Astrocyte (in vitro differentiated cells and primary cell): Measurements from ENCODE around the gene HDAC11. TPM values are rescaled to one million over a fixed set of nuclear protein-coding genes. Genes with fewer than 3 reads are reported as not detected.

Experiments used
- DNase-seq: peaks from one replicate; pipeline ENCODE4 v3.0.0-alpha.2; 2010; ENCODE audit warnings: low read depth
- FAIRE-seq: peaks from 2 replicates; lab custom pipeline; 2011; peaks lifted over from hg19 to GRCh38; lab: Jason Lieb, UNC
- H2AFZ ChIP-seq: 2 replicates; pipeline ENCODE4 v1.6.0; 2012; ENCODE audit warnings: low read depth, low read length, inconsistent platforms
- H3K27ac ChIP-seq: 2 replicates; pipeline ENCODE4 v1.5.1; 2011; ENCODE audit warnings: low read depth, low read length, inconsistent platforms
- H3K27me3 ChIP-seq: 2 replicates; pipeline ENCODE4 v1.6.0; 2011; ENCODE audit warnings: low read length, inconsistent platforms; ENCODE audit not compliant: insufficient read depth
- H3K36me3 ChIP-seq: 2 replicates; pipeline ENCODE4 v1.5.1; 2011; ENCODE audit warnings: low read length, inconsistent platforms; ENCODE audit not compliant: insufficient read depth
- H3K4me1 ChIP-seq: 2 replicates; pipeline ENCODE4 v1.5.1; 2011; ENCODE audit warnings: low read length, inconsistent platforms; ENCODE audit not compliant: insufficient read depth
- H3K4me2 ChIP-seq: 2 replicates; pipeline ENCODE4 v1.6.0; 2012; ENCODE audit warnings: low read length, inconsistent platforms
- H3K4me3 ChIP-seq: 2 replicates; pipeline ENCODE4 v1.5.1; 2011; ENCODE audit warnings: low read depth, mild to moderate bottlenecking, low read length, inconsistent platforms; ENCODE audit not compliant: insufficient read depth
- H3K79me2 ChIP-seq: 2 replicates; pipeline ENCODE4 v1.6.0; 2012; ENCODE audit warnings: mild to moderate bottlenecking, low read length, inconsistent platforms; ENCODE audit not compliant: insufficient read depth
- H3K9ac ChIP-seq: 2 replicates; pipeline ENCODE4 v1.6.0; 2012; ENCODE audit warnings: mild to moderate bottlenecking, low read length, inconsistent platforms
- H3K9me3 ChIP-seq: 2 replicates; pipeline ENCODE4 v1.5.1; 2012; ENCODE audit warnings: low read depth, mild to moderate bottlenecking, low read length, inconsistent platforms; ENCODE audit not compliant: insufficient read depth
- H4K20me1 ChIP-seq: 2 replicates; pipeline ENCODE4 v1.6.0; 2012; ENCODE audit warnings: low read length, inconsistent platforms; ENCODE audit not compliant: insufficient read depth
- H3K27ac Mint-ChIP-seq: one replicate; pipeline ENCODE4 v1.8.0; 2021; ENCODE audit warnings: mild to moderate bottlenecking, mixed read lengths; ENCODE audit not compliant: unreplicated experiment
- H3K27me3 Mint-ChIP-seq: one replicate; pipeline ENCODE4 v1.8.0; 2021; ENCODE audit warnings: low read depth, mixed read lengths; ENCODE audit not compliant: unreplicated experiment
- H3K36me3 Mint-ChIP-seq: one replicate; pipeline ENCODE4 v1.8.0; 2021; ENCODE audit warnings: low read depth, mixed read lengths; ENCODE audit not compliant: unreplicated experiment
- H3K4me1 Mint-ChIP-seq: one replicate; pipeline ENCODE4 v1.8.0; 2021; ENCODE audit warnings: low read depth, mixed read lengths; ENCODE audit not compliant: unreplicated experiment
- H3K4me3 Mint-ChIP-seq: one replicate; pipeline ENCODE4 v1.8.0; 2021; ENCODE audit warnings: mild to moderate bottlenecking, moderate library complexity, mixed read lengths; ENCODE audit not compliant: unreplicated experiment
- H3K9me3 Mint-ChIP-seq: one replicate; pipeline ENCODE4 v1.8.0; 2021; ENCODE audit warnings: mild to moderate bottlenecking, mixed read lengths; ENCODE audit not compliant: unreplicated experiment
- EZH2 ChIP-seq: IDR thresholded peaks from 2 replicates; pipeline ENCODE4 v1.6.1; 2012; ENCODE audit warnings: mild to moderate bottlenecking, low read length, inconsistent platforms; ENCODE audit not compliant: insufficient read depth
- total RNA-seq: library from RNA; stranded (reverse); gene quantifications from 2 replicates; pipeline ENCODE4 v1.2.1, GENCODE V29; 2021
- TF ChIP-seq, protein P1 (sequence below): IDR thresholded peaks from 2 replicates; pipeline ENCODE4 v1.5.1; 2011; ENCODE audit warnings: low read depth, mild to moderate bottlenecking, inconsistent platforms, low read length, moderate library complexity; ENCODE audit not compliant: insufficient read depth

Gene HDAC11
- total RNA-seq, 1 donor from 2014 or later: 8.6 TPM

DNA sequence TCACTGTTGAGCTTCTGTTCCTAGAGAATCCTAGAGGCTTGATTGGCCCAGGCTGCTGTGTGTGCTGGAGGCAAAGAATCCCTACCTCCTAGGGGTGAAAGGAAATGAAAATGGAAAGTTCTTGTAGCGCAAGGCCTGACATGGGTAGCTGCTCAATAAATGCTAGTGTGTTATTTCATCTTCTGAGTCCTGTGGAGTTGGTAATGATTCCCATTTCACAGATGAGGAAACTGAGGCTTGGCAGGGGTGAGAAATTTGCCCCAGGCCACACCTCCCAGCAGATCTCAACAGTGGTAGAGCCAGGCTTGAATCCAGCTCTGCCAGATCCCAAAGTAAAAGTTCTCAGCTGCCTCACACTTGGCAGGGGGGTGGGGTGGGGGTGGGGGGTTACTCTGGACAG is 26.1 kb downstream of the HDAC11 start:
- Mint-ChIP-seq H3K4me1 (peaks cover 3% of the 10 kb centered on the region), H3K36me3 (peaks cover 7% of the 10 kb centered on the region), H3K9me3 (no peaks in the 10 kb centered on the region), H3K27me3 (peaks cover 10% of the 10 kb centered on the region), H3K27ac (no peak overlapping the region), H3K4me3 (no peak overlapping the region)
- Histone ChIP-seq H3K27ac (no peak overlapping the region), H3K27me3 (no peaks in the 10 kb centered on the region), H3K4me1 (peaks cover 18% of the 10 kb centered on the region), H3K9me3 (no peaks in the 10 kb centered on the region), H2AFZ (no peak overlapping the region), H4K20me1 (no peaks in the 10 kb centered on the region), H3K79me2 (no peaks in the 10 kb centered on the region), H3K9ac (no peak overlapping the region), H3K4me2 (no peak overlapping the region), H3K36me3 (no peaks in the 10 kb centered on the region), H3K4me3 (no peak overlapping the region)
- no peak for TF ChIP-seq EZH2
- TF ChIP-seq, protein P1, sequence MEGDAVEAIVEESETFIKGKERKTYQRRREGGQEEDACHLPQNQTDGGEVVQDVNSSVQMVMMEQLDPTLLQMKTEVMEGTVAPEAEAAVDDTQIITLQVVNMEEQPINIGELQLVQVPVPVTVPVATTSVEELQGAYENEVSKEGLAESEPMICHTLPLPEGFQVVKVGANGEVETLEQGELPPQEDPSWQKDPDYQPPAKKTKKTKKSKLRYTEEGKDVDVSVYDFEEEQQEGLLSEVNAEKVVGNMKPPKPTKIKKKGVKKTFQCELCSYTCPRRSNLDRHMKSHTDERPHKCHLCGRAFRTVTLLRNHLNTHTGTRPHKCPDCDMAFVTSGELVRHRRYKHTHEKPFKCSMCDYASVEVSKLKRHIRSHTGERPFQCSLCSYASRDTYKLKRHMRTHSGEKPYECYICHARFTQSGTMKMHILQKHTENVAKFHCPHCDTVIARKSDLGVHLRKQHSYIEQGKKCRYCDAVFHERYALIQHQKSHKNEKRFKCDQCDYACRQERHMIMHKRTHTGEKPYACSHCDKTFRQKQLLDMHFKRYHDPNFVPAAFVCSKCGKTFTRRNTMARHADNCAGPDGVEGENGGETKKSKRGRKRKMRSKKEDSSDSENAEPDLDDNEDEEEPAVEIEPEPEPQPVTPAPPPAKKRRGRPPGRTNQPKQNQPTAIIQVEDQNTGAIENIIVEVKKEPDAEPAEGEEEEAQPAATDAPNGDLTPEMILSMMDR: no peak
- DNase-seq (no peak), FAIRE-seq (no peak)

DNA sequence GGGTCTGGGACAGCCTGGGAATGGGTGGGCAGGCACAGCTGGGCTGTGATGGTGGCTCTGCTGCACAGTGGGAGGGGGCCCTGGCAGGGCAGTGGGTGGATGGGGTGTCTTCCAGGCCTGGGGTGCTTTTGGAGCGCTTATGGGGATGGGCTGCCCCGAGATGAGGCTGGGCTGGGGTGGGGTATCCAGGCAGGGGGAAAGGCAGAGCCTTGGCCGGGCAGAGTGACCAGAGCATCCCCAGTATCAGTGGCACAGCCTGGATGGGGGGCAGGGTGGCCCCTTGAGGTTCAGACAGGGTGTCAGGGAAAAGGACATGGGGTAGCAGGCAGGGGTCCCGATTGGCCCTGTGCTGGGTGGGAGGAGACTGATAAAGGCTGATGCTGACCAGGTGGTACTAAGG is 26.6 kb downstream of the HDAC11 start:
- H2AFZ ChIP-seq: no peak overlapping the region
- TF ChIP-seq, protein P1: no peak
- no peak for TF ChIP-seq EZH2
- H3K4me2 ChIP-seq: no peak overlapping the region
- no peak overlapping the region for H3K9ac ChIP-seq
- Mint-ChIP-seq H3K27ac (no peak overlapping the region), H3K4me1 (peaks cover 3% of the 10 kb centered on the region), H3K27me3 (peaks cover 13% of the 10 kb centered on the region), H3K4me3 (no peak overlapping the region), H3K36me3 (peaks cover 7% of the 10 kb centered on the region), H3K9me3 (no peaks in the 10 kb centered on the region)
- H3K27ac ChIP-seq: no peak overlapping the region
- H4K20me1 ChIP-seq: no peaks in the 10 kb centered on the region
- H3K79me2 ChIP-seq: no peaks in the 10 kb centered on the region
- no peak overlapping the region for H3K4me3 ChIP-seq
- H3K27me3 ChIP-seq: no peaks in the 10 kb centered on the region
- peaks cover 18% of the 10 kb centered on the region for H3K4me1 ChIP-seq
- FAIRE-seq: no peak
- no peaks in the 10 kb centered on the region for H3K9me3 ChIP-seq
- no peak for DNase-seq
- H3K36me3 ChIP-seq: no peaks in the 10 kb centered on the region

DNA sequence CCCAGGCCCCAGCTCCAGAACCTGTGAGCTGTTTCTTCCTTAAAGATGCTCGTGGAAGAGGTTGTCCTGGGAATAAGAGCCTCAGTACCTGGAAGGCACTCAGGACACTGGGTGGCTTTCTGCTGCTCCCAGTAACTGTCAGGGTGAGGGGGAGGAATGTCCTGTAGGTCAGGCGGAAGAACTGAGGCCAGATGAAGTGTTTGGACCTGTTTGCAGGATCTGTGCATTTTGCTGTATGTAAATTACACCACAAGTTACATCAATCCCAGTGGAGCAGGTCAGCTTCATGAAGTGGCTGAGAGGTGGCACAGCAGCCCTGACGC is 27.1 kb downstream of the HDAC11 start:
- no peaks in the 10 kb centered on the region for H3K27me3 ChIP-seq
- Mint-ChIP-seq H3K27me3 (peaks cover 15% of the 10 kb centered on the region), H3K36me3 (peaks cover 6% of the 10 kb centered on the region), H3K27ac (no peak overlapping the region), H3K9me3 (no peaks in the 10 kb centered on the region), H3K4me3 (no peak overlapping the region), H3K4me1 (peaks cover 4% of the 10 kb centered on the region)
- H3K4me2 ChIP-seq: no peak overlapping the region
- no peak overlapping the region for H3K4me3 ChIP-seq
- no peak for TF ChIP-seq EZH2
- TF ChIP-seq, protein P1: no peak
- H3K4me1 ChIP-seq: peaks cover 18% of the 10 kb centered on the region
- H4K20me1 ChIP-seq: no peaks in the 10 kb centered on the region
- no peak overlapping the region for H3K9ac ChIP-seq
- FAIRE-seq (no peak), DNase-seq (no peak)
- H2AFZ ChIP-seq: no peak overlapping the region
- no peak overlapping the region for H3K27ac ChIP-seq
- H3K9me3 ChIP-seq: no peaks in the 10 kb centered on the region
- H3K36me3 ChIP-seq: no peaks in the 10 kb centered on the region
- no peaks in the 10 kb centered on the region for H3K79me2 ChIP-seq
